Subcutaneous adipose tissue (tissue), 4 donors: ENCODE measurements around the gene ACER3. TPM values are rescaled to one million over a fixed set of nuclear protein-coding genes. Genes with fewer than 3 reads are reported as not detected.

Experiments used
- CTCF ChIP-seq: fragments of 450-650 bp; IDR thresholded peaks from one replicate; pipeline ENCODE4 v1.5.1; 2016; ENCODE audit warnings: low read depth, mild to moderate bottlenecking, control low read depth, antibody characterized with exemption, moderate library complexity
- total RNA-seq, 4 donors: library from RNA; depleted of rRNA; stranded (reverse); fragments of >200 nt; gene quantifications; one replicate each; pipeline ENCODE4 v1.1.0, GENCODE V29; 2016

ACER3 gene
- total RNA-seq, result 10 to 100 TPM; 28.6 to 39.4 (median 31.5) TPM

- TF ChIP-seq CTCF, result no peak
Observed at GRCh38 chr11:76860539-76861475, at the start of gene ACER3. ACER3 (plus strand) TSS chr11:76860918; CDS start chr11:76860977, 59 bp downstream.

- TF ChIP-seq CTCF, result no peak
Observed at GRCh38 chr11:76811259-76811658, 49.5 kb upstream of the ACER3 start.

GRCh38 chr11:76814414-76814813, 46.3 kb upstream of the ACER3 start:
- TF ChIP-seq CTCF, result no peak

GRCh38 chr11:76820184-76820566, 40.5 kb upstream of the ACER3 start:
- TF ChIP-seq CTCF, result no peak

- no peak for TF ChIP-seq CTCF
Observed at GRCh38 chr11:76822406-76822805, 38.3 kb upstream of the ACER3 start.

- no peak for TF ChIP-seq CTCF
Observed at GRCh38 chr11:76823481-76824028, 37.2 kb upstream of the ACER3 start.
